Neutrophil (primary cell): ENCODE results near the gene MYOT.

ENCODE experiments used
- H3K27ac ChIP-seq: fragments of 200-600 bp; sonication (generic); 2 replicates; pipeline ENCODE4 v1.5.1; 2016; ENCODE audit warnings: mild to moderate bottlenecking, moderate library complexity
- H3K27me3 ChIP-seq: fragments of 200-600 bp; sonication (generic); 2 replicates; pipeline ENCODE4 v1.6.0; 2016; ENCODE audit warnings: mild to moderate bottlenecking
- H3K36me3 ChIP-seq: fragments of 200-600 bp; sonication (generic); 2 replicates; pipeline ENCODE4 v1.5.1; 2017
- H3K4me1 ChIP-seq, 2 experiments: fragments of 200-600 bp in 1 of 2; sonication (generic) in 1 of 2; 1 replicate in 1 of 2; 2 replicates in 1 of 2; pipeline versions ENCODE4 v1.5.1 to v1.6.1; 2013 to 2016; ENCODE audit warnings: low read depth in 1 of 2, low read length in 1 of 2, mild to moderate bottlenecking in 1 of 2, moderate library complexity in 1 of 2; ENCODE audit not compliant: control insufficient read depth in 1 of 2, insufficient read depth in 1 of 2
- H3K4me3 ChIP-seq, 2 experiments: fragments of 200-600 bp in 1 of 2; sonication (generic) in 1 of 2; 1 replicate in 1 of 2; 2 replicates in 1 of 2; pipeline ENCODE4 v1.5.1; 2013 to 2016; ENCODE audit warnings: low read depth in 1 of 2, low read length in 1 of 2, mild to moderate bottlenecking in 1 of 2, moderate library complexity in 1 of 2
- H3K9me3 ChIP-seq: fragments of 200-600 bp; sonication (generic); 2 replicates; pipeline ENCODE4 v1.5.1; 2016
- CTCF ChIP-seq: fragments of 200-600 bp; sonication (generic); IDR thresholded peaks from 2 replicates; pipeline ENCODE4 v1.5.1; 2016; ENCODE audit warnings: antibody characterized with exemption

MYOT gene

GRCh38 chr5:137866541-137867388 is 895 bp upstream of the MYOT start:
- Histone ChIP-seq H3K27me3 (no peaks in the 10 kb centered on the region), H3K27ac (no peak overlapping the region), H3K36me3 (no peaks in the 10 kb centered on the region), H3K4me1 (no peaks in the 10 kb centered on the region), H3K9me3 (no peaks in the 10 kb centered on the region), H3K4me3 (no peak overlapping the region)
- TF ChIP-seq CTCF = no peak

- no peaks in the 10 kb centered on the region for H3K4me1 ChIP-seq
- no peak overlapping the region for H3K27ac ChIP-seq
- H3K9me3 ChIP-seq = no peaks in the 10 kb centered on the region
- H3K4me3 ChIP-seq = no peak overlapping the region
- no peak for TF ChIP-seq CTCF
- no peaks in the 10 kb centered on the region for H3K36me3 ChIP-seq
- no peaks in the 10 kb centered on the region for H3K27me3 ChIP-seq
These were observed 3.1 kb downstream of the MYOT start for GRCh38 chr5:137870647-137871339.

GRCh38 chr5:137871571-137871970 is 3.9 kb downstream of the MYOT start:
- no peak overlapping the region for H3K27ac ChIP-seq
- H3K9me3 ChIP-seq = no peaks in the 10 kb centered on the region
- no peaks in the 10 kb centered on the region for H3K27me3 ChIP-seq
- no peaks in the 10 kb centered on the region for H3K36me3 ChIP-seq
- H3K4me1 ChIP-seq = no peaks in the 10 kb centered on the region
- no peak for TF ChIP-seq CTCF
- H3K4me3 ChIP-seq = no peak overlapping the region

GRCh38 chr5:137872466-137872865 is 4.8 kb downstream of the MYOT start:
- no peak for TF ChIP-seq CTCF
- H3K9me3 ChIP-seq = no peaks in the 10 kb centered on the region
- no peak overlapping the region for H3K27ac ChIP-seq
- no peaks in the 10 kb centered on the region for H3K36me3 ChIP-seq
- H3K4me1 ChIP-seq = no peaks in the 10 kb centered on the region
- no peak overlapping the region for H3K4me3 ChIP-seq
- H3K27me3 ChIP-seq = no peaks in the 10 kb centered on the region

GRCh38 chr5:137876101-137876500 is 8.4 kb downstream of the MYOT start:
- Histone ChIP-seq H3K27ac (no peak overlapping the region), H3K4me1 (no peaks in the 10 kb centered on the region), H3K27me3 (no peaks in the 10 kb centered on the region), H3K9me3 (no peaks in the 10 kb centered on the region), H3K36me3 (no peaks in the 10 kb centered on the region), H3K4me3 (no peak overlapping the region)
- no peak for TF ChIP-seq CTCF
